Measurements from ENCODE around the gene ADAM10.

DNA sequence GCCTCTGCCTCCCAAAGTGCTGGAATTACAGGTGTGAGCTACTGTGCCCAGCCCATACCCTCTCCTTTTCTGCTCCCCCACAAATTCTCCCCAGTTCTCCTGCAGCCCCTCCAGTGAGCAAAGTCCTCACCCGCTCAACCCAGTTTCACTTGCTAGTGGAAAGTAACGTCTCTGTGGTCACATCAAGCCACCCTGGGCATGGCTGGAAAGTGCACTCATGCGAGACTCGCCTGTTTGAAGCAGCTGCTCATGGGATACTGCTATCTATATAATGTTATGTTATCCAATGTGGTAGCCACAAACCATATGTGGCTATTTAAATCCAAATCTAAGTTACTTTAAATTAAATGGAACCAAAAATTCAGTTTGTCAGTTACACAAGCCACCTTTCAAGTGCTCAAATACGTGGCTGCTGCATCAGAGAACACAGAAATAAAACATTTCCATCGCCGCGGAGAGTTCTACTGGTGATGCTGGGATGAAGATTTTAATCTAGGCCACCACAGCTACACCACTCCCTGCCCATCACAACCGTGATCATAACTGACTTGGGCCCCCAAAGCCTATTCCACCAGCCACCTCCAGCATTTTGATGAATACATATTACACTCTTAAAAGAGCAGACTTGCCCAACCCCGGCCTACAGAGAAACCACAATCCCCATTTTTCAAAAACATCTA, 198.3 kb downstream of the ADAM10 start:
- TF ChIP-seq, protein P1, sequence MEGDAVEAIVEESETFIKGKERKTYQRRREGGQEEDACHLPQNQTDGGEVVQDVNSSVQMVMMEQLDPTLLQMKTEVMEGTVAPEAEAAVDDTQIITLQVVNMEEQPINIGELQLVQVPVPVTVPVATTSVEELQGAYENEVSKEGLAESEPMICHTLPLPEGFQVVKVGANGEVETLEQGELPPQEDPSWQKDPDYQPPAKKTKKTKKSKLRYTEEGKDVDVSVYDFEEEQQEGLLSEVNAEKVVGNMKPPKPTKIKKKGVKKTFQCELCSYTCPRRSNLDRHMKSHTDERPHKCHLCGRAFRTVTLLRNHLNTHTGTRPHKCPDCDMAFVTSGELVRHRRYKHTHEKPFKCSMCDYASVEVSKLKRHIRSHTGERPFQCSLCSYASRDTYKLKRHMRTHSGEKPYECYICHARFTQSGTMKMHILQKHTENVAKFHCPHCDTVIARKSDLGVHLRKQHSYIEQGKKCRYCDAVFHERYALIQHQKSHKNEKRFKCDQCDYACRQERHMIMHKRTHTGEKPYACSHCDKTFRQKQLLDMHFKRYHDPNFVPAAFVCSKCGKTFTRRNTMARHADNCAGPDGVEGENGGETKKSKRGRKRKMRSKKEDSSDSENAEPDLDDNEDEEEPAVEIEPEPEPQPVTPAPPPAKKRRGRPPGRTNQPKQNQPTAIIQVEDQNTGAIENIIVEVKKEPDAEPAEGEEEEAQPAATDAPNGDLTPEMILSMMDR (IDR thresholded peaks at IDR 0.05), result no peak
- no peak for TF ChIP-seq POLR2A (IDR thresholded peaks at IDR 0.05)

Measured in Peyer's patch (tissue), 4 donors.